ENCODE data around the gene CAPSL. TPM values are rescaled to one million over a fixed set of nuclear protein-coding genes. Genes with fewer than 3 reads are reported as not detected.

CAPSL gene
- total RNA-seq, 1 experiment from 2014 or later: not detected

DNA sequence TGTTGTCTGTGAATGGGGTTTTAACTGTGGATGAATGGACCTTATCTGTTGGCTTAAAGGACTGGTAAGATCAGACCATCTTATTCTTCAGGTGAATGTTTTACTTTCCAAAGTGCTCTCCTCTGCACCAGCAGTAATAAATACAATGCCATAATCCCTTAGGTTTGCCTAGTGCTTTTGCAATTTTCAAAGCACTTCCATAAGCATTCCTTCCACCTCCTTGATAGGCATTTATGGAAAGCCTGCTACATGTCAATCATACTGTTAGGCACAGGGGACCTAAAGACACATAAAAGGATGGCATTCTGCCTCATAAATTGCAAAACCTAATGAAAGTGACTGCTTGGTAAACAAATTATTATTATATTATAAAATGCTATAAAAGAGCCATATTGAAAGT lies 60.3 kb downstream of the CAPSL start:
- Histone ChIP-seq H3K4me1 (ENCODE audit: low read length) (no peaks in the 10 kb centered on the region), H3K27ac (ENCODE audit: low read length) (no peak overlapping the region), H3K27me3 (ENCODE audit: low read length) (no peaks in the 10 kb centered on the region), H3K4me2 (ENCODE audit: low read depth, low read length, poor library complexity, severe bottlenecking) (no peak overlapping the region), H3K9me3 (ENCODE audit: low read length) (no peaks in the 10 kb centered on the region), H3K9me2 (replicated peaks; ENCODE audit: insufficient read depth, low read length) (no peaks in the 10 kb centered on the region), H3K4me3 (ENCODE audit: low read length) (no peak overlapping the region), H4K20me1 (ENCODE audit: insufficient read depth, low read depth, low read length) (no peaks in the 10 kb centered on the region), H3K9ac (ENCODE audit: low read length) (no peak overlapping the region), H3K36me3 (ENCODE audit: insufficient read depth, low read length) (no peaks in the 10 kb centered on the region), H3K79me2 (ENCODE audit: low read length) (no peaks in the 10 kb centered on the region), H2AFZ (ENCODE audit: low read length) (no peak overlapping the region)
- no peak for DNase-seq

DNA sequence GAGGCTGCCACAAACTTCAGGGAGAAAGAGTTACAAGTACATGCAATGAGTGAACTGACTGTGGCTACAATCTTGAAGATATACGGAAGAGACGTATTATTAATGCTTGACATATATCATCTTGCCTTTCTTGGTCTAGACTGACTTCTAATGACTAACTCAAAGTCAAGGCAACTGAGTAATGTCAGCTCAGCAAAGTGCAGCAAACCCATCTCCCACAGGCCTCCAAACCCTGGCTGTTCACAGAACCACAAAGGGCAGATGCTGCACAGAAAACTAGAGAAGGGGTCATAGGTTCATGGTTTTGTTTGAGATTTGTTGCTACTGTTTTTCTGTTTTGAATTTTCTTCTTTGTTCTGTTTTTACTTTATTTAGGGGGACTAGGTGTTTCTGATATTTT lies 60.8 kb downstream of the CAPSL start:
- H2AFZ ChIP-seq (ENCODE audit: low read length): no peak overlapping the region
- no peaks in the 10 kb centered on the region for H4K20me1 ChIP-seq (ENCODE audit: insufficient read depth, low read depth, low read length)
- no peak for DNase-seq
- no peaks in the 10 kb centered on the region for H3K4me1 ChIP-seq (ENCODE audit: low read length)
- H3K4me2 ChIP-seq (ENCODE audit: low read depth, low read length, poor library complexity, severe bottlenecking): no peak overlapping the region
- no peak overlapping the region for H3K4me3 ChIP-seq (ENCODE audit: low read length)
- H3K9me2 ChIP-seq (replicated peaks; ENCODE audit: insufficient read depth, low read length): no peaks in the 10 kb centered on the region
- no peaks in the 10 kb centered on the region for H3K79me2 ChIP-seq (ENCODE audit: low read length)
- H3K27ac ChIP-seq (ENCODE audit: low read length): no peak overlapping the region
- H3K27me3 ChIP-seq (ENCODE audit: low read length): no peaks in the 10 kb centered on the region
- H3K9me3 ChIP-seq (ENCODE audit: low read length): no peaks in the 10 kb centered on the region
- no peaks in the 10 kb centered on the region for H3K36me3 ChIP-seq (ENCODE audit: insufficient read depth, low read length)
- H3K9ac ChIP-seq (ENCODE audit: low read length): no peak overlapping the region

GRCh38 chr5:35876922-35877321 lies 61.5 kb downstream of the CAPSL start:
- Histone ChIP-seq H2AFZ (ENCODE audit: low read length) (no peak overlapping the region), H3K27ac (ENCODE audit: low read length) (no peak overlapping the region), H3K4me2 (ENCODE audit: low read depth, low read length, poor library complexity, severe bottlenecking) (no peak overlapping the region)

DNA sequence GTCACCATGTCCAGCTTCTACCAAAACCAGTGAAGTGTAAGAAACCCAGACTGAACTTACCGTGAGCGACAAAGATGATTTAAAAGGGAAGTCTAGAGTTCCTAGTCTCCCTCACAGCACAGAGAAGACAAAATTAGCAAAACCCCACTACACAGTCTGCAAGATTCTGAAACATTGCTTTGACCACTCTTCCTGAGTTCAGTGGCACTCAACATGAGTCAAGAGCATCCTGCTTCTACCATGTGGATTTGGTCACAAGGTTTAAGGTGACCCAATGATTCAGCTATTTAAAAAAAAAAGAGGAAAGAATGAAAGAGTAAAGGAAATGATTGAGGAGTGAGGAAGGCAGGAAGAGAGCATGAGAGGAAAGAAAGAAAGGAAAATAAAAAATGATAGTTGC lies 62.0 kb downstream of the CAPSL start:
- H3K27ac ChIP-seq (ENCODE audit: low read length): no peak overlapping the region
- no peaks in the 10 kb centered on the region for H3K9me2 ChIP-seq (replicated peaks; ENCODE audit: insufficient read depth, low read length)

More at GRCh38 chr5:35876922-35877321, 61.5 kb downstream of the CAPSL start:
- H3K9ac ChIP-seq (ENCODE audit: low read length): no peak overlapping the region
- no peaks in the 10 kb centered on the region for H3K9me3 ChIP-seq (ENCODE audit: low read length)
- no peaks in the 10 kb centered on the region for H3K36me3 ChIP-seq (ENCODE audit: insufficient read depth, low read length)
- H3K79me2 ChIP-seq (ENCODE audit: low read length): no peaks in the 10 kb centered on the region
- H3K27me3 ChIP-seq (ENCODE audit: low read length): no peaks in the 10 kb centered on the region
- H4K20me1 ChIP-seq (ENCODE audit: insufficient read depth, low read depth, low read length): no peaks in the 10 kb centered on the region
- no peak overlapping the region for H3K4me3 ChIP-seq (ENCODE audit: low read length)
- no peaks in the 10 kb centered on the region for H3K4me1 ChIP-seq (ENCODE audit: low read length)
- no peak for DNase-seq
- H3K9me2 ChIP-seq (replicated peaks; ENCODE audit: insufficient read depth, low read length): no peaks in the 10 kb centered on the region

GRCh38 chr5:35870605-35871004 lies 67.8 kb downstream of the CAPSL start:
- DNase-seq: no peak
- H3K9me2 ChIP-seq (replicated peaks; ENCODE audit: insufficient read depth, low read length): no peaks in the 10 kb centered on the region
- H3K4me2 ChIP-seq (ENCODE audit: low read depth, low read length, poor library complexity, severe bottlenecking): no peak overlapping the region
- H3K9ac ChIP-seq (ENCODE audit: low read length): no peak overlapping the region
- H3K27me3 ChIP-seq (ENCODE audit: low read length): no peaks in the 10 kb centered on the region
- H4K20me1 ChIP-seq (ENCODE audit: insufficient read depth, low read depth, low read length): no peaks in the 10 kb centered on the region
- no peak overlapping the region for H2AFZ ChIP-seq (ENCODE audit: low read length)
- no peak overlapping the region for H3K27ac ChIP-seq (ENCODE audit: low read length)
- no peaks in the 10 kb centered on the region for H3K36me3 ChIP-seq (ENCODE audit: insufficient read depth, low read length)
- no peaks in the 10 kb centered on the region for H3K4me1 ChIP-seq (ENCODE audit: low read length)
- H3K79me2 ChIP-seq (ENCODE audit: low read length): no peaks in the 10 kb centered on the region
- no peaks in the 10 kb centered on the region for H3K9me3 ChIP-seq (ENCODE audit: low read length)
- no peak overlapping the region for H3K4me3 ChIP-seq (ENCODE audit: low read length)

More for the DNA sequence above, 62.0 kb downstream of the CAPSL start:
- Histone ChIP-seq H3K9ac (ENCODE audit: low read length) (no peak overlapping the region), H4K20me1 (ENCODE audit: insufficient read depth, low read depth, low read length) (no peaks in the 10 kb centered on the region), H3K9me3 (ENCODE audit: low read length) (no peaks in the 10 kb centered on the region), H3K4me2 (ENCODE audit: low read depth, low read length, poor library complexity, severe bottlenecking) (no peak overlapping the region), H3K79me2 (ENCODE audit: low read length) (no peaks in the 10 kb centered on the region), H3K4me3 (ENCODE audit: low read length) (no peak overlapping the region), H2AFZ (ENCODE audit: low read length) (no peak overlapping the region), H3K4me1 (ENCODE audit: low read length) (no peaks in the 10 kb centered on the region), H3K36me3 (ENCODE audit: insufficient read depth, low read length) (no peaks in the 10 kb centered on the region), H3K27me3 (ENCODE audit: low read length) (no peaks in the 10 kb centered on the region)
- DNase-seq: no peak

GRCh38 chr5:35869685-35870277 lies 68.6 kb downstream of the CAPSL start:
- Histone ChIP-seq H3K9me2 (replicated peaks; ENCODE audit: insufficient read depth, low read length) (no peaks in the 10 kb centered on the region), H3K79me2 (ENCODE audit: low read length) (no peaks in the 10 kb centered on the region), H3K4me2 (ENCODE audit: low read depth, low read length, poor library complexity, severe bottlenecking) (no peak overlapping the region), H3K36me3 (ENCODE audit: insufficient read depth, low read length) (no peaks in the 10 kb centered on the region), H3K27ac (ENCODE audit: low read length) (no peak overlapping the region), H3K4me1 (ENCODE audit: low read length) (no peaks in the 10 kb centered on the region), H3K9ac (ENCODE audit: low read length) (no peak overlapping the region), H4K20me1 (ENCODE audit: insufficient read depth, low read depth, low read length) (no peaks in the 10 kb centered on the region), H3K9me3 (ENCODE audit: low read length) (no peaks in the 10 kb centered on the region), H3K27me3 (ENCODE audit: low read length) (no peaks in the 10 kb centered on the region), H2AFZ (ENCODE audit: low read length) (no peak overlapping the region), H3K4me3 (ENCODE audit: low read length) (no peak overlapping the region)
- DNase-seq: no peak

DNA sequence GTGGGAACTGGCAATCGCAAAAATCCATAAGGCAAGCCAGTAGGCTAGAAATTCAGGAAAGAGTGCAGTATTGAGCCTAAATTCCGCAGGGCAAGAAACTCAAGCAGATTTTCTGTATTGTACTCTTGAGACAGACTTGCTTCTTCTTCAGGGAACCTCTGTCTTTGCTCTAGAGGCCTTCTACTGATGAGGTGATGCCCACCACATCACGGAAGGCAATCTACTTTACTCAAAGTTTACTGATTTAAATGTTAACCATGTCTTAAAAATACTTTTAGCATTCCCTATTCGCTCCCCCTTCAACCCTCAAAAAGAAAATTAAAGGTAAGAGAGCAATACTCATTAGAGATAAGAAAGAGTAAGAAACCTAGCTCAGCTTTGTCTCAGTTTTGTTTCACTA lies 70.4 kb downstream of the CAPSL start:
- no peaks in the 10 kb centered on the region for H3K36me3 ChIP-seq (ENCODE audit: insufficient read depth, low read length)
- H3K79me2 ChIP-seq (ENCODE audit: low read length): no peaks in the 10 kb centered on the region
- no peak overlapping the region for H2AFZ ChIP-seq (ENCODE audit: low read length)
- no peak overlapping the region for H3K27ac ChIP-seq (ENCODE audit: low read length)
- H3K9me2 ChIP-seq (replicated peaks; ENCODE audit: insufficient read depth, low read length): no peaks in the 10 kb centered on the region
- no peak overlapping the region for H3K4me3 ChIP-seq (ENCODE audit: low read length)
- H3K4me2 ChIP-seq (ENCODE audit: low read depth, low read length, poor library complexity, severe bottlenecking): no peak overlapping the region
- no peaks in the 10 kb centered on the region for H3K27me3 ChIP-seq (ENCODE audit: low read length)
- no peaks in the 10 kb centered on the region for H3K9me3 ChIP-seq (ENCODE audit: low read length)
- no peak for DNase-seq
- no peaks in the 10 kb centered on the region for H4K20me1 ChIP-seq (ENCODE audit: insufficient read depth, low read depth, low read length)
- H3K9ac ChIP-seq (ENCODE audit: low read length): no peak overlapping the region
- H3K4me1 ChIP-seq (ENCODE audit: low read length): no peaks in the 10 kb centered on the region

DNA sequence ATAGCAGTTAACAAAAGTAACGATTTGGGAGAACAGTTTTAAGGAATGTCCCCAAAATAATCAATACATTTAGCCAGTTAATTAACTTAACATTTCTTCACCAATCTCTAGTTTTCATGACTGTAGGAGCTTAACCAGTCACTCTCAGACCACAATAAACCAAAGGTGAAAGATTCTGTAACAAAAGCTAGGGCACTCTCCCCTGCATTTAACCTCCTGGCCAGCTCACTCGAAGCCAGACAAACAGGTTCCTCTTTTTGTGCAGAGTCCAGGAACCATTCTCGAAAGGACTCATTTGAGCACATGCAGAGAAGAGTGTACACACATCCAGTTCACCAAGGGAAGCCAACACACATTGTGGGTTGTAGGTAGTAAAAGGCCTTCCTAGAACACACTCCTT lies 75.3 kb downstream of the CAPSL start:
- Histone ChIP-seq H3K27me3 (ENCODE audit: low read length) (no peaks in the 10 kb centered on the region), H3K79me2 (ENCODE audit: low read length) (no peaks in the 10 kb centered on the region), H3K4me3 (ENCODE audit: low read length) (no peak overlapping the region), H3K36me3 (ENCODE audit: insufficient read depth, low read length) (no peaks in the 10 kb centered on the region), H3K27ac (ENCODE audit: low read length) (no peak overlapping the region), H2AFZ (ENCODE audit: low read length) (no peak overlapping the region), H3K4me1 (ENCODE audit: low read length) (no peaks in the 10 kb centered on the region), H4K20me1 (ENCODE audit: insufficient read depth, low read depth, low read length) (no peaks in the 10 kb centered on the region), H3K9me2 (replicated peaks; ENCODE audit: insufficient read depth, low read length) (no peaks in the 10 kb centered on the region), H3K4me2 (ENCODE audit: low read depth, low read length, poor library complexity, severe bottlenecking) (no peak overlapping the region), H3K9ac (ENCODE audit: low read length) (no peak overlapping the region), H3K9me3 (ENCODE audit: low read length) (no peaks in the 10 kb centered on the region)
- no peak for DNase-seq

- H3K9me2 ChIP-seq (replicated peaks; ENCODE audit: insufficient read depth, low read length): no peaks in the 10 kb centered on the region
- no peak overlapping the region for H2AFZ ChIP-seq (ENCODE audit: low read length)
- no peaks in the 10 kb centered on the region for H3K4me1 ChIP-seq (ENCODE audit: low read length)
- H3K79me2 ChIP-seq (ENCODE audit: low read length): no peaks in the 10 kb centered on the region
- no peaks in the 10 kb centered on the region for H4K20me1 ChIP-seq (ENCODE audit: insufficient read depth, low read depth, low read length)
- H3K4me2 ChIP-seq (ENCODE audit: low read depth, low read length, poor library complexity, severe bottlenecking): no peak overlapping the region
- no peaks in the 10 kb centered on the region for H3K27me3 ChIP-seq (ENCODE audit: low read length)
- no peak overlapping the region for H3K9ac ChIP-seq (ENCODE audit: low read length)
- no peak overlapping the region for H3K4me3 ChIP-seq (ENCODE audit: low read length)
- H3K36me3 ChIP-seq (ENCODE audit: insufficient read depth, low read length): no peaks in the 10 kb centered on the region
- H3K27ac ChIP-seq (ENCODE audit: low read length): no peak overlapping the region
- H3K9me3 ChIP-seq (ENCODE audit: low read length): no peaks in the 10 kb centered on the region
- DNase-seq: no peak
Measured at GRCh38 chr5:35862126-35862525, 76.3 kb downstream of the CAPSL start.

Measured in Karpas-422 (cell line).